HPDE6-E6E7 (cell line): Measurements from ENCODE around the gene CDH6.

Experiments
- DNase-seq: peaks from one replicate; pipeline ENCODE4 v3.0.0; 2011; ENCODE audit warnings: missing footprints; ENCODE audit errors: extremely low spot score

The CDH6 gene

DNA sequence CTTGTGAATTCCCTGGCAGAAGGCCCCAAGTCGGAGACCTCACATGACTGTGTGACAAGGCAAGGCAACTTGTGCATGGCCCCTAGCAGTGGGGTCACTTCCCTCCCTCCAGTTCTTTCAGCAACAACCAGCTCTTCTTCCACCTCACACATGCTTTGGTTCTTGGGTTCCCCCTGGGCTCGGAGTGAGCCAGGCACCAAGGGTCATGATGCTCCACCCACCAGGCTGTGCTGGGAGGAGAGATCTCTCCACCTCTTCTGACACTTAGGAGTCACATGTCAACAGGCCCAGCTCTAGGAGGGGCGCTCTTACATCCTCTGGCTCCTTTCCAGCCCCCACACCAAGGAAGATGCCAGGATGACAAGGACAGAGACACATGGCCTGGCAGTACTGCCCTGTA lies 56.7 kb downstream of the CDH6 start:
- no peak for DNase-seq

DNA sequence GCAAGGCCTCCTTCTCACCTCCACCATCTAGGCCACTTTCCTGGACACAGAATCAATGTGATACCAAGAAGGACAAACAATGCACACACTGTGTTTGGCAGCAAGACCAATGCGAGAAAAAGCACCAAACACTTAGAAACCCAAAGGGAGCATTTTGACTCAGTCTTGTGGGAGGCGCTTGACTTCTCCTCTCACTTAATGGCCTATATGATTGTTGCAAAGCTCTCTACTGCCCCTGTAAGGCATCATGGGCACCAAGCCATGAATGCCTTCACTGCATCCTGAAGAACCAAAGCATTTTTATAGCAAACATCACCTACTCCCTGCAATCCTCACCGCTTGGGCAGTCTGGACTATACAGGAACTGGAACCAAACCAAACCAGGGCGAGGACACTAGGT lies 57.5 kb downstream of the CDH6 start:
- no peak for DNase-seq

DNA sequence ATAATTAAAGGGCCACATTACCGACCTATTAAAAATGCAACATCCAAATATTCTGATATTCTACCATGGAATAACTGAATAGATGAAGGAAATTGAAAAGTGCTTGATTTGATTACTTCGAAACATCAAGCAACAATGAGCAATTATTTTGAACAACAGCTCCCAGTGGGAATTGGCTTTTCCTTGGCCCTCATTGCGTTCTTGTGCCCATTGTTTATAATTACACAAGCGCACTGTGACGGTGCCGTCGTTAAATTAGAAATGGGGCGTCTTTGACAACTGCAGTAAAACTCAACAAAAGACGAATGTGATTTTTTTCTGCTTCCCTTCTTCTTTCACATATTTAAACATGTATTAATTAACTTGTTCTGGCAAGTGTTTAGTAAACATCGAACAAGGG lies 61.6 kb downstream of the CDH6 start:
- DNase-seq = no peak

DNA sequence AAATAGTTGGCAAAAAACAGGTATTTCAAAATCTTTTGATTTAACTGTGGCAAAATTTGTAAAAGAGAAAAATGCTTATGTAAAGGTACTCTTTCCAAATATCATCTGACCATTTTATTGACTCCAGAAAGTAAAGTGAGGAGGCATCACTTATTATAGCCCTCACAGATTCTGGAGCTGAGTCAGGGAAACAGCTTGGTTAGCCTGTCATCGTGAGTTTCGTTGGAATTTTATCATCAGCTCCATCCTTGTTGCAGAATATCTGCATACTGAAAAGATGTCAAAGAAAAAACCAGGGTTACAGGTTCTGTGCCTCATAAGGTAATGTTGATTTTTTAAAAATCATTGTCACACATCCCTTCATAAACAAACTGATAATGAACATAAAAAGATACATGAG lies 74.8 kb downstream of the CDH6 start:
- DNase-seq = no peak

DNA sequence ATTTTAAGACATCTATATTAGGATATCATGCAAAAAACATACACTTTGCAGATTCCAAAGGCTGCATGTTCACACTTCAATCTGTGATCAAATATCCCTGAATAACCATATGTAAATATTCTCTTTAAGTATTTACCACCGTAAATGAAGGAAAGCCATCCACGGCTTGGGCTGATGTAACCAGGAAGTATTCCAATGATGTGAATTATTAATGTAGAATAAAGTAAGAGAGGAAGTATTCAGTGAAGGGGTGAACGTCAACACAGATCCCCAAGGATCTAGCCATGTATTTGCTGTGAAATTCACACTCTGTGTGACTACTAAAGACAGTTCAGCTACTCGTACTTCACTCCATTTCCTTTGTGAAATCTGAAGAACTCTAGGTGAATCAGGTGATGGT lies 75.2 kb downstream of the CDH6 start:
- no peak for DNase-seq

DNA sequence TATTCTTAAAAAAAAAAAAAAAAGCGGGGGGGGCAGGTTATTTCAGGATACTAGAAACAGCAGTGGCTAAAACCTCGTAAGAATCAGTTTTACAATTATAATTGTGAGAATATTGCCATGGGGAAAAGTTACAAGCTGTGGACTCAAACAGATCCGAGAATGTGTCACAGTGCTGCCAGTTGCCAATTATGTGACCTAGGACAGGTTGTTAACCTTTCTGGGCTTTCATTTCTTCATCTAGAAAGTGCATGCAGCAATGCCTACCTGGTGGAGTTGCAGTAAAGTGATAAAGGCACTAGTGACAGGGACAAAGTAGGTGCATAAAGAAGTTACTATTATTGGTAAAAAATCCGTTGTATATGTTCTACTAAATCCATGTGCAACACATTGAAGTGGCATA lies 75.8 kb downstream of the CDH6 start:
- no peak for DNase-seq

DNA sequence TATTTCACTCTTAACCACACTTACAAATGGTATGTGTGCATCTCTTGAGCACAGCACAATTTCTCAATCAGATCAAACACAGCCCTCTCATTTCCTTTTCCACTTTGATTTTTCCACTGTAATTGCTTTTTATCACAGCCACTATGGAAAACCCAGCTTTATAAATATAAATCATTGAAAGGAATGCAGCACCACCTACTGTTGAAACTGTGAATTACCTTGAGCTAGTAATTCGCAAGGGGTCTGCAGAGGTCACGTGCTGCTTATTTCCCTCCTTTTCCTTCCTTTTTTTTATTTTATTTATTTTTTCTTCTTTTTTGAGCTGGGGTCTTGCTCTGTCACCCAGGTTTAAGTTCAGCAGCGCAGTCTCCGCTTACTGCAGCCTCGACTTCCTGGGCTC lies 76.9 kb downstream of the CDH6 start:
- DNase-seq = no peak

DNA sequence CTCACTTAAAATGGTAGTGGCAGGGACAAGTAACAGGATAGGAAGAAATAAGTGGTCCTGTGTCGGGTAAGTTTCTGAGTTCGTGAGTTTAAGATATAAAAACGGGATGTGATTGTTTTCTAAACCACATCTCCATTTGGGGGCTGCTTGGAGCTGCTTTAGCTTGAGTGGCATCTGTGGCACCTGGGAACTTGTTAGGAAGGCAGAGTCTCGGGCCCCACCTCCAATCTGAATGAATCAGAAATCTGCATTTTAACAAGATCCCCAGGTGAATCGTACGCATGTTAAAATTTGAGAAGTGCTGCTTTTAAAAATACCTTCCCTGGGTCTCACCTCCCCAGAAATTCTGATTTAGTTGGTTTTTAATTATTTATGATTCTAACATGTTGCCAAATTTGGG lies 78.1 kb downstream of the CDH6 start:
- DNase-seq = no peak

DNA sequence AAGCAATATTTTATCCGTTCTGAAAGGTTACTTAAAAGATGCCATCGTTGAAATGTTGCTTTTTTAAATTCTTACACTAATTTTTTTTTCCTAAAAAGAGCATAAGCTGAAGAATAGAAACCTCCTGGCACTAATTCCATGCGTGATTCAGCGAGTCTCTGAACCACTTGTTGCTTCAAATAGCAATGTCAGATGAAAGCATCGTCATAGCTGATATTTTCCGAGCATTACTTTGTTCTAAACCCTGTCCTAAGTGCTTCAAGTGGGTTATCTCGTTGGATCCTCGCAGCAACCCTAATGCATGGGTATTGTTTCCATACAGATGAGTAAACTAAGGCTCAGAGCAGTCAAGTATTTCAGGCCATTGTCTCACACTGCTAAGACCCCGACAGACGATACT lies 79.7 kb downstream of the CDH6 start:
- DNase-seq = no peak

DNA sequence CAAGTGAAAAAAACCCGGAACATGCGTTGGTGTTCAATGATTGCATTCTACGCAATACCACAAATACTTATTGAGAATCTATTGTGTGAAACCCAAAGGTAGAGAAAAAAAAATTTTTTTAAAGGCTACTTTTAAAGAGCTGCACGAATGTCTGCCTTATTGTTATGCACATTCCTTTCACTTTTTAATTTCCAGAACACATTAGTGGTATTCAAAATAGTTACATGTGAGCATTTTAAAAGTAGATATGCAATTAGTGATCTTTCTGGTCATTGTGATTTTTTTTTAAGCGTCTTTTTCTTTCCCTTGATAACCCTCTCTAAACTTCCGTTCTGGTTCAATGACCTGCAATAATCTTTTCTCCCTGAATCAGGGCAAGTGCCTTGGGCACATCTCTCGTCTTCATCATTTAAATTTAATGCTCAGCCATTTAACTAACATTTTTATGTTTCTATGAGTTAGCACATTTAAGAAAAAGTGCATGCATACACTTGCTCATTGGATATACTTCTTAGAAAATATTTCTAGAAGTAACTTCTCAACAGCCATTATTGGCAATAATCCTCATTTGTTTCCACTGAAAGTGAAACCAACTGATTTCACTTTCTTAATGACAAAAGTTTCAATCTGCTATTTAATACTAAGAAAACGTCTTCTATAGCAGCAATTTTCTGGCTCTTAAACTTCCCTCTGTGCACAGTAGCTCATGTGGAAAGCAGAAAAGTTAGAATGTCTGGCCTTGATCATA lies 80.3 kb downstream of the CDH6 start:
- no peak for DNase-seq

DNA sequence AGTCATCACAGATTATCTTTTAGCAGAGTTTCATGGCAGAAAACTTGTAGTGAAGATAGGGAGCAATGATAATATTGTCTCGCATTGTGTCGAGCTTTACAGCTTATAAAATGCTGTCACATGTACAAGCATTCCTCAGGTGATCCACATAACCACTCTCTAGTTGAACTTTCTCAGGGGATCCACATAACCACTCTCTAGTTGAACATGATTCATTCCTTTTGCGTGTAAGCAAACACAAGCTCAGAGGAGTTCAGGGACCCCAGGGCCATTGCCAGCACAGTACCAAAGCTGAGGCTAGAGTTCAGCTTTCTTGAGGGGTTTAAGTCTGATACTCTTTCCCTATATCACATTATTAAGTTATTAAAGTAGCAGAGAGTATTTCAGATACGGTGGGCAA lies 86.7 kb downstream of the CDH6 start:
- DNase-seq = no peak

DNA sequence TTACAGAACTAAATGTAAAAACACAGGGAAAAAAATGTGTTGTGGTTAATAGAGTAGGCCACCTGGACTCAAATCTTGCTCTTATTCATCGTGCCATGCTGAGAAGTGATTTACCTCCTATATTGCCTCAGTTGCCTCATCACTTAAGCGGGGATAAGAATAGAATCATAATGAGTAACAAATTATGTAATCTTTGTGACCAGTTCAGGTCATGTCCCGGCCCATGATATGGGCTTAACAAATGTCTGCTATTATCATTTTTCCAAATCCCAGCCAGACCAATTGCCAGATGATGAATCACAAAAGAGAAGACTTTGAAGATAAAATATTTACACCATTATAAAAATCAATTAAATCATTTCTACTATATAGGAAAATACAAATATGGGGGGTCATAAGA lies 89.8 kb downstream of the CDH6 start:
- DNase-seq = no peak

DNA sequence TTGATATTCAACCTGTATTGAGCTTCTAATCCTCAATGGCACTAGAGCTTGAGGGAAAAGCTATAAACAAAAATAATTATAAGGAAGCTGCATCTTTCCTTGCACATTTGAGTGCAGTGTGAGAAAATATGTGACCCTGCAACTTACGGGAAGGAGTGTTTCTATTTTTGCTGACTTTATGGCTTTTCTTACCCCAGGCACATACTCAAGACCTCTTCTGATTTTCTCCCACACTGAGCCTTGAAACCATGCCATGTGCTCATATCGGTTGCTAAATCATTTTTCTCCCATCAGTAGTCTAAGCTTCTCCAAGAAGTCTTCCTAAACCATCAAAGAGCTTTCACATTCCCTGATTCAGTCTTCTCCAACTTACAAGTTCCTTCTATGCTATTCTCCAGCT lies 91.5 kb downstream of the CDH6 start:
- DNase-seq = no peak

DNA sequence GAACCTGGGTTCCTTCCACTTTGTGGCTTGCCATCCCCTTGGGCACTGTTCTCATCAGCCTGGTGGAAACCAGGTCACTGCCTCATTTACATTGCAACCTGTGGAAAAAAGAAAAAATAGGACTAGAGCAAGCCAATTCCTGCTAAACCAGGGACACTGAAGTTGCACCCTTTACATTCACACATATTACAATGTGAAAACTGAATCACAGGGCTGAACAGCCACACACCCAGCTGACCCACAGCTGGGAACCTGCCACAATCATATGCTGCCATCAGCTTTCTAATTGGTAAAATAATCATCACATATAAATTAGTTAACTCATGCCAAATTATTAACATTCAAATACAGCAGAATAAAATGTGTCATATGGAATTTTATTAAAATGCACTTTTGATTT lies 94.5 kb downstream of the CDH6 start:
- DNase-seq = no peak

DNA sequence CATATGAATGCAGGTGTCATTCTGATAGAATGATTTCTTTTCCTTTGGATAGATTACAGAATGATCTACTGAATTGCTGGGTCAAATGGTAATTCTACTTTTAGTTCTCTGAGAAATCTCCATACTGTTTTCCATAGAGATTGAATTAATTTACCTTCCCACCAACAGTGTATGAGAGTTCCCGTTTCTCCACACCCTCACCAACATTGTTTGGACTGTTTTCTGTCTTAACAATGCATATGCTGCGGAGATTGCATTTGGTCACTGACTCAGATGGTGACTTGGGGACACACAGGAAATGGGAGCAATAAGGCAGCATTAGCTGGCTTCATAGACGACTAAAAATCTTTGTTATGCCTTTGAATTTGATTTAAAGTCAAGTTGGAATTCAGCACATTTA lies 95.9 kb downstream of the CDH6 start:
- DNase-seq = no peak

DNA sequence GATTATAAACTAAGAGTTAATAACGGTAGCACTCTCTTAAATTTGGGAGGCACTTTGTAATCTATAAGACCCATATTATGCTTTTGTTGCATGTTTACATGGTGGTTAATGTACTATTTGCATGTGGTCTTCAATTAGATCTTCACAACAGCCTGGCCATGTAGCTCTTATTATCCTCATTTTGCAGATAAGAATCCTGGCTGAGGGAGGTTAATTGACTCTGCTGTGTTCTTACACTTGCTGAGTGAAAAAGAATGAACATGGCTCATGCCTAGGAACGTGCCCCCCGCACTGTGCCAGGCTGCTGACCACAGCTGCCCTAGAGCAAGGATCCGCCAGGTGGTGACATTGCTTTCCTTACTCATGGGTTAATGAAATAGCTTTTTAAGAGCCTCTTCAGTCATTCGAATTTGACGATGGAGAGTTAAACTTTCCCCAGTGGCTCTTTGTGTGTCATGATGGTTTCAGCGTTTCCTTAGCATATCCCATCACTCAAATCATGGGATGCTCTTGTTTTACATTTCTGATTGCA lies 97.9 kb downstream of the CDH6 start:
- no peak for DNase-seq

DNA sequence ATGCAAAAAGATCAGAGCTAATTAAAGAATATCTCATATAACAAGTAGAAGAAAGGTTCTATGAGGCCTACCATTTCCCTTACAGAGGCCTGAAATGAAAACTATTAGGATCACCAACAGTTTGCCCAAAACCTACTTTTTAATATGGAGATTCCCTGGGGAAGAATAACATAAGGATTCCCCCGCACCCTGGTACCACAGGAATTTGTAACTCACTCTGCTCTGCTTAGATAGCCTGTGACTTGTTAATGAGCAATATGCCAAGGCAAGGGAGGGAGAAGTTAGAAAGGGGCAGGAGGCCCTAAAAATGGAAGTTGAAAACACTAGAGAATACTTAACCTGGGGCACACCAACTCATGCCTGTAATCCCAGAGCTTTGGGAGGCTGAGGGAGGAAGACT lies 107.0 kb downstream of the CDH6 start:
- DNase-seq = no peak

DNA sequence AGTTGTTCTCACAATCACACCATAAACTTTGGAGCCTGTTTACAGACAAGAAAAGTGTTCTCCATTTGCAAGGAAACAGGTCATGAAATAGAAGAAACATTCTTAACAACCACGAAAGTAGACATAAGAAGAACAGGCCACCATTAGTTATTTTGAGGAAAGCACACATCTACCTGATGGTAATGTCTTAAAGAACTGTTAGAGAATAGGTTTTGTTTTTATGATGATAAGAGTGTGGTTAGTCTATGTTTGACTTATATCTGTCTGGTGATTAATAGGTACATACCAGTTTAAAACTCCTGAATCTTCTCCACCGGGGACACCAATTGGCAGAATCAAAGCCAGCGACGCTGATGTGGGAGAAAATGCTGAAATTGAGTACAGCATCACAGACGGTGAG lies 108.3 kb downstream of the CDH6 start:
- no peak for DNase-seq

DNA sequence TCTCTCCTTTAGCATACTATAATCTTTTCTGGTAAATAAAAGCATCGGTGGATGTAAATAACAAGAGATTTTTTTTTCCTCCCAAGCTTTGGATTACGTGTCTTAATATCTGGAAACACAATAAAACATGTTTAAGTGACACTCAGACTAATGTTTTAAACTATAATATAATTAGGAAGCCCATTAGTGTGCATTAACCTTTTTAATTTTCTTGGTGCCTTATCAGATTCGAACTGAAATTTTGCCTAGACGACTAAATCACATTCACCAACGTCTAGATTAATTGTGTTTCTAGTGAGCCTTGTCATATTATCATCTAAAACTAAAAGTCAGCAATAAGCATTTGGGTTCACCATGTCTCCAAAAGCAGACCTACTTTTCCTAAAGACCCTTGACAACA lies 110.2 kb downstream of the CDH6 start:
- no peak for DNase-seq

DNA sequence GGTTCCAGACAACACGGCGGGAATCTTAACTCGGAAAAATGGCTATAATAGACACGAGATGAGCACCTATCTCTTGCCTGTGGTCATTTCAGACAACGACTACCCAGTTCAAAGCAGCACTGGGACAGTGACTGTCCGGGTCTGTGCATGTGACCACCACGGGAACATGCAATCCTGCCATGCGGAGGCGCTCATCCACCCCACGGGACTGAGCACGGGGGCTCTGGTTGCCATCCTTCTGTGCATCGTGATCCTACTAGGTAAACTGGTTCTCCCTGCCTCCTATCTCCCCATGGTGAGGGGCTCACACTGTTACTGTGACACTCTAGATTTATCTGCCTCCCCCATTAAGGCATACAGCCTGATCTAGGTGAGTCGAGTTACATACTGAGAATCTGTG lies 124.2 kb downstream of the CDH6 start:
- no peak for DNase-seq

DNA sequence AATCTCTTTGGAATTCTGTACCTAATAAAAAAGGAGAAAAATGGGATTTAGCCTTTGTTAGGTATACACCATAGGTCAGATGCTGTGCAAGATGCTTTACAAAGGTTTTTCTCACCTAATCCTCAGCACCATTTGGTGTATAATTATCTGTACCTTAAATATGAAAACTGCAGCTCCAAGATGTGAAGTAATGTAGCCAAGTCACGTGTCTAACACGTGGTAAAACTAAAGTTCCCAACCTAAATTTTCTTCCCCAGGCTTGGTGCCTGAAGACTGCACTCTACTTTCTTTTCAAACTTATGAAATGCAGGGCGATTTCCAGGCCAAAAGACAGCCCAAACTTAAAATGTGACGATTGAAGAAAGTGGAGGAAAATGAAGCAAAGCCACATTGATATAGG lies 125.8 kb downstream of the CDH6 start:
- DNase-seq = no peak

DNA sequence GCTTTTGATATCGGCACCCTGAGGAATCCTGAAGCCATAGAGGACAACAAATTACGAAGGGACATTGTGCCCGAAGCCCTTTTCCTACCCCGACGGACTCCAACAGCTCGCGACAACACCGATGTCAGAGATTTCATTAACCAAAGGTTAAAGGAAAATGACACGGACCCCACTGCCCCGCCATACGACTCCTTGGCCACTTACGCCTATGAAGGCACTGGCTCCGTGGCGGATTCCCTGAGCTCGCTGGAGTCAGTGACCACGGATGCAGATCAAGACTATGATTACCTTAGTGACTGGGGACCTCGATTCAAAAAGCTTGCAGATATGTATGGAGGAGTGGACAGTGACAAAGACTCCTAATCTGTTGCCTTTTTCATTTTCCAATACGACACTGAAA lies 129.5 kb downstream of the CDH6 start:
- DNase-seq = no peak

DNA sequence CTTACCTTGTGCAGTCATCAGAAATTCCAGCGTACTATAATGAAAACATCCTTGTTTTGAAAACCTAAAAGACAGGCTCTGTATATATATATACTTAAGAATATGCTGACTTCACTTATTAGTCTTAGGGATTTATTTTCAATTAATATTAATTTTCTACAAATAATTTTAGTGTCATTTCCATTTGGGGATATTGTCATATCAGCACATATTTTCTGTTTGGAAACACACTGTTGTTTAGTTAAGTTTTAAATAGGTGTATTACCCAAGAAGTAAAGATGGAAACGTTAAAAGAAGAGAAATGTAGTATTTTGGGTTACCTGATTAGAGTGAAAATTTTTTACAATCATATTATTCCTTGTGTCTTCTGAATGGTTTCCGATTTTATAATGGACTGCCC lies 131.4 kb downstream of the CDH6 start:
- DNase-seq = no peak

DNA sequence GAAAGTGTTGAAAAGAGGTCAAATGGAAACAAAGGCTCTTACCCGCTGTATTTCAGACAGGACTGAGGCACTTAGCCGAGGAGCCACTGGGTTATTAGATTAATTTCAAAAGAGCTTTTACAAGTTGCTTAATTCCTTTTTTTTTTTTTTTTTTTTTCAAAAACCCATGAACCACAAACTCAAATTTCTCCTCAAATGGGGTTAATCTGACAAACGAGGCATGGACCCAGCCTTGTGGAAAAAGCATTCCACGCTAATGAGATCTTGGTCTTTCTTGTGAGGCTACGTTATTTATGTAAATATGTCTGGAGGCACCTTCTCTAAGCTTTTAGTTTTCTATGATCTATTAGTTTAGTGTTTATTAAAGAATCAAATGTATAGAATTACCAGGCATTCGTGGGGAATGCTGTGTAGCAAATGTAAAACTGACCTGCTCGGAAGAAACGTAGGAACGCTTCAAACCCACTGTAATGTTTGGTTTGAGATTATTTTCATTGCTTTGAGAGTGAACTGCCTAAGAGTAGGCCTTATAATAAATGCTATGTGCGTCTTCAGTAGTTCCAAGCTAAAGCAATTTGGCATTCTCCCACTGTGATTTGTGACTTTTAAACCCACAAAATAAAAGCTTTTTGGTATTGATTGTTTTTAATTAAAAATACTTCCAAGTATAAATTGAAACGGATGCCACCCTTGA lies 134.7 kb downstream of the CDH6 start:
- DNase-seq = no peak
